ENCODE data around the gene NR1D2.
A peak's percentile ranks its signal among the peaks of the same experiment; 100 is the strongest.

The NR1D2 gene

GRCh38 chr3:23968463-23969184, 23.5 kb downstream of the NR1D2 start:
- ChIA-PET CTCF (interaction anchor here (0.6 kb wide), 1 partner anchor 723 kb away, joined by 3 read pairs; no protein-coding TSS in a partner anchor), POLR2A (interaction anchor here (0.8 kb wide), 1 partner anchor 52 kb away, joined by 4 read pairs; the partner anchor contains the start of genes NKIRAS1 and RPL15)
- peaks cover 3% of the 10 kb centered on the region for H3K4me1 ChIP-seq (ENCODE audit: control insufficient read depth, insufficient read depth, low read length)
- no peaks in the 10 kb centered on the region for H3K9me3 ChIP-seq (ENCODE audit: control insufficient read depth, insufficient read depth, low read depth, low read length)
- peaks cover 24 to 56% of the 10 kb centered on the region in 2 experiments; a peak in 2 of 3 replicates for H3K36me3 ChIP-seq (ENCODE audit: control insufficient read depth in 2 of 2, insufficient read depth in 1 of 2, low read length in 2 of 2)
- H3K27ac ChIP-seq (ENCODE audit: extremely low read depth, low read depth, low read length): no peak overlapping the region
- no peak overlapping the region for H3K4me3 ChIP-seq (ENCODE audit: low read depth, low read length)
- TF ChIP-seq ZNF677 (tag by site-specific recombination; IDR thresholded peaks at IDR 0.05): no peak
- no peak for TF ChIP-seq ZBTB6 (tag by site-specific recombination; IDR thresholded peaks at IDR 0.05)
- peak; percentile 26; the same call in 1 of the 2 replicates for TF ChIP-seq OSR2 (tag by site-specific recombination; IDR thresholded peaks at IDR 0.05)
- no peak for TF ChIP-seq ZNF426 (tag by site-specific recombination; IDR thresholded peaks at IDR 0.05)
- TF ChIP-seq ZNF223 (tag by site-specific recombination; IDR thresholded peaks at IDR 0.05): no peak
- no peak for TF ChIP-seq IKZF3 (tag by site-specific recombination; IDR thresholded peaks at IDR 0.05)
- TF ChIP-seq HIC1 (tag by site-specific recombination; IDR thresholded peaks at IDR 0.05): 0 out of 2 replicates have a peak, but pooled peaks have one; percentile 40
- TF ChIP-seq BCL6B (tag by site-specific recombination; IDR thresholded peaks at IDR 0.05): peak; percentile 67
- no peak for TF ChIP-seq ZBTB7A (tag by site-specific recombination; IDR thresholded peaks at IDR 0.05; ENCODE audit: low read depth)
- no peak for TF ChIP-seq ZNF335 (tag by site-specific recombination; conservative IDR thresholded peaks at IDR 0.05)
- no peak for TF ChIP-seq ZNF549 (tag by site-specific recombination; IDR thresholded peaks at IDR 0.05)
- peak; percentile 42 for TF ChIP-seq ZFHX2 (tag by site-specific recombination; conservative IDR thresholded peaks at IDR 0.05)
- no peak for TF ChIP-seq ZNF175 (tag by site-specific recombination; IDR thresholded peaks at IDR 0.05)
- TF ChIP-seq ZSCAN18 (tag by site-specific recombination; IDR thresholded peaks at IDR 0.05): no peak
- no peak for TF ChIP-seq ZNF112 (tag by site-specific recombination; IDR thresholded peaks at IDR 0.05)
- no peak for TF ChIP-seq ZNF548 (tag by site-specific recombination; IDR thresholded peaks at IDR 0.05)
- TF ChIP-seq, protein P1, sequence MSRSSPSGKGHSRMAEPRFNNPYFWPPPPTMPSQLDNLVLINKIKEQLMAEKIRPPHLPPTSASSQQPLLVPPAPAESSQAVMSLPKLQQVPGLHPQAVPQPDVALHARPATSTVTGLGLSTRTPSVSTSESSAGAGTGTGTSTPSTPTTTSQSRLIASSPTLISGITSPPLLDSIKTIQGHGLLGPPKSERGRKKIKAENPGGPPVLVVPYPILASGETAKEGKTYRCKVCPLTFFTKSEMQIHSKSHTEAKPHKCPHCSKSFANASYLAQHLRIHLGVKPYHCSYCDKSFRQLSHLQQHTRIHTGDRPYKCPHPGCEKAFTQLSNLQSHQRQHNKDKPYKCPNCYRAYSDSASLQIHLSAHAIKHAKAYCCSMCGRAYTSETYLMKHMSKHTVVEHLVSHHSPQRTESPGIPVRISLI (tag by site-specific recombination; IDR thresholded peaks at IDR 0.05): no peak
- TF ChIP-seq ZNF561 (tag by site-specific recombination; IDR thresholded peaks at IDR 0.05; ENCODE audit: borderline replicate concordance): peak; percentile 58
- TF ChIP-seq, protein P2, sequence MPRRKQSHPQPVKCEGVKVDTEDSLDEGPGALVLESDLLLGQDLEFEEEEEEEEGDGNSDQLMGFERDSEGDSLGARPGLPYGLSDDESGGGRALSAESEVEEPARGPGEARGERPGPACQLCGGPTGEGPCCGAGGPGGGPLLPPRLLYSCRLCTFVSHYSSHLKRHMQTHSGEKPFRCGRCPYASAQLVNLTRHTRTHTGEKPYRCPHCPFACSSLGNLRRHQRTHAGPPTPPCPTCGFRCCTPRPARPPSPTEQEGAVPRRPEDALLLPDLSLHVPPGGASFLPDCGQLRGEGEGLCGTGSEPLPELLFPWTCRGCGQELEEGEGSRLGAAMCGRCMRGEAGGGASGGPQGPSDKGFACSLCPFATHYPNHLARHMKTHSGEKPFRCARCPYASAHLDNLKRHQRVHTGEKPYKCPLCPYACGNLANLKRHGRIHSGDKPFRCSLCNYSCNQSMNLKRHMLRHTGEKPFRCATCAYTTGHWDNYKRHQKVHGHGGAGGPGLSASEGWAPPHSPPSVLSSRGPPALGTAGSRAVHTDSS (tag by site-specific recombination; IDR thresholded peaks at IDR 0.05): no peak
- TF ChIP-seq HOXD13 (CRISPR knock-in tag; IDR thresholded peaks at IDR 0.05; ENCODE audit: borderline replicate concordance): no peak
- TF ChIP-seq PRDM6 (tag by site-specific recombination; IDR thresholded peaks at IDR 0.05): peak; percentile 19; the same call in 1 of the 2 replicates
- TF ChIP-seq ZNF18 (tag by site-specific recombination; IDR thresholded peaks at IDR 0.05): no peak
- TF ChIP-seq ZNF830 (tag by site-specific recombination; IDR thresholded peaks at IDR 0.05; ENCODE audit: low read depth): no peak
- TF ChIP-seq ZNF24 (tag by site-specific recombination; IDR thresholded peaks at IDR 0.05): no peak
- no peak for TF ChIP-seq ZNF624 (tag by site-specific recombination; IDR thresholded peaks at IDR 0.05)

Measured in HEK293 (cell line).